ENCODE data around the gene NUP88. TPM values are rescaled to one million over a fixed set of nuclear protein-coding genes. Genes with fewer than 3 reads are reported as not detected.

Gene NUP88
- polyA plus RNA-seq, 1 donor (not counting 4 experiments of a cell fraction or from before 2014, with no cell fraction given), result 81.5 TPM

GRCh38 chr17:5439446-5439764 is 19.9 kb upstream of the NUP88 start:
- TF ChIP-seq CTCF (optimal IDR thresholded peaks at IDR 0.05 in 1 of 3, IDR thresholded peaks at IDR 0.05 in 1 of 3, conservative IDR thresholded peaks at IDR 0.05 in 1 of 3; ENCODE audit: extremely low read depth in 1 of 3, insufficient read depth in 2 of 3, low read length in 3 of 3), result no peak
- TF ChIP-seq EZH2 (IDR thresholded peaks at IDR 0.05; ENCODE audit: low read length), result no peak
- peak overlapping the region; percentile 17 for H2AFZ ChIP-seq (ENCODE audit: control insufficient read depth, low read length)
- FAIRE-seq (no peak), DNase-seq (ENCODE audit: low read depth, low spot score) (no peak)
- peaks cover 6% of the 10 kb centered on the region for H4K20me1 ChIP-seq (ENCODE audit: control insufficient read depth, extremely low read depth, insufficient read depth, low read length)
- dilution Hi-C loops (cut with MboI; ENCODE audit: extremely low pct_ligation_motif_present, low sequenced_read_pairs), result no loop called here
- peaks cover 33% of the 10 kb centered on the region for H3K4me1 ChIP-seq (ENCODE audit: control insufficient read depth, extremely low read depth, insufficient read depth, low read length)
- H3K27ac ChIP-seq (ENCODE audit: control insufficient read depth, insufficient read depth, low read length), result peak overlapping the region; percentile 25
- peaks cover 4% of the 10 kb centered on the region for H3K9me1 ChIP-seq (ENCODE audit: control insufficient read depth, extremely low read depth, insufficient read depth, low read length)
- peaks cover 24 to 52% of the 10 kb centered on the region in 2 experiments for H3K36me3 ChIP-seq (ENCODE audit: control insufficient read depth in 2 of 2, extremely low read depth in 1 of 2, insufficient read depth in 2 of 2, low read length in 2 of 2)
- H3K4me2 ChIP-seq (ENCODE audit: control insufficient read depth, extremely low read depth, insufficient read depth, low read depth, low read length), result peak overlapping the region; percentile 57
- H3K4me3 ChIP-seq (ENCODE audit: control insufficient read depth in 2 of 3, extremely low read depth in 1 of 3, insufficient read depth in 2 of 3, low read depth in 1 of 3, low read length in 3 of 3), result no peak overlapping the region
- H3K79me2 ChIP-seq (ENCODE audit: control insufficient read depth, insufficient read depth, low read length), result peaks cover 46% of the 10 kb centered on the region
- H3K27me3 ChIP-seq (ENCODE audit: control insufficient read depth, extremely low read depth, insufficient read depth, low read length), result no peaks in the 10 kb centered on the region
- H3K9ac ChIP-seq (ENCODE audit: control insufficient read depth, extremely low read depth, insufficient read depth, low read length), result peak overlapping the region; percentile 92
- H3K9me3 ChIP-seq (ENCODE audit: control insufficient read depth, low read depth, low read length), result no peaks in the 10 kb centered on the region

- H3K27me3 ChIP-seq (ENCODE audit: control insufficient read depth, extremely low read depth, insufficient read depth, low read length), result no peaks in the 10 kb centered on the region
- H3K4me2 ChIP-seq (ENCODE audit: control insufficient read depth, extremely low read depth, insufficient read depth, low read depth, low read length), result peak within 1 kb of the TSS; percentile 98
- peak within 1 kb of the TSS; percentile 92 for H3K9ac ChIP-seq (ENCODE audit: control insufficient read depth, extremely low read depth, insufficient read depth, low read length)
- H3K36me3 ChIP-seq (ENCODE audit: control insufficient read depth in 2 of 2, extremely low read depth in 1 of 2, insufficient read depth in 2 of 2, low read length in 2 of 2), result peaks cover 21 to 50% of the 10 kb centered on the region in 2 experiments
- dilution Hi-C loops (cut with MboI; ENCODE audit: extremely low pct_ligation_motif_present, low sequenced_read_pairs), result no loop called here
- FAIRE-seq (peak; percentile 62), DNase-seq (ENCODE audit: low read depth, low spot score) (no peak)
- H3K9me1 ChIP-seq (ENCODE audit: control insufficient read depth, extremely low read depth, insufficient read depth, low read length), result peaks cover 4% of the 10 kb centered on the region
- peaks cover 49% of the 10 kb centered on the region for H3K79me2 ChIP-seq (ENCODE audit: control insufficient read depth, insufficient read depth, low read length)
- TF ChIP-seq CTCF (optimal IDR thresholded peaks at IDR 0.05 in 1 of 3, IDR thresholded peaks at IDR 0.05 in 1 of 3, conservative IDR thresholded peaks at IDR 0.05 in 1 of 3; ENCODE audit: extremely low read depth in 1 of 3, insufficient read depth in 2 of 3, low read length in 3 of 3), result peak; percentile 77 to 99 (median 97)
- TF ChIP-seq EZH2 (IDR thresholded peaks at IDR 0.05; ENCODE audit: low read length), result no peak
- peaks cover 6% of the 10 kb centered on the region for H4K20me1 ChIP-seq (ENCODE audit: control insufficient read depth, extremely low read depth, insufficient read depth, low read length)
- peak within 1 kb of the TSS; percentile 79 for H3K27ac ChIP-seq (ENCODE audit: control insufficient read depth, insufficient read depth, low read length)
- peak within 1 kb of the TSS; percentile 79 to 94 (median 90) for H3K4me3 ChIP-seq (ENCODE audit: control insufficient read depth in 2 of 3, extremely low read depth in 1 of 3, insufficient read depth in 2 of 3, low read depth in 1 of 3, low read length in 3 of 3)
- H2AFZ ChIP-seq (ENCODE audit: control insufficient read depth, low read length), result peak within 1 kb of the TSS; percentile 72
- no peaks in the 10 kb centered on the region for H3K9me3 ChIP-seq (ENCODE audit: control insufficient read depth, low read depth, low read length)
- peaks cover 33% of the 10 kb centered on the region for H3K4me1 ChIP-seq (ENCODE audit: control insufficient read depth, extremely low read depth, insufficient read depth, low read length)
These were observed 19.4 kb upstream of the NUP88 start, which contains the start of gene C1QBP for GRCh38 chr17:5438716-5439445. Gene C1QBP (minus strand): TSS chr17:5439155. CDS start chr17:5439073, 82 bp downstream.
